Natural killer cell (primary cell): ENCODE results near the gene MSI2. TPM values are rescaled to one million over a fixed set of nuclear protein-coding genes. Genes with fewer than 3 reads are reported as not detected.

Experiments
- ATAC-seq, 3 donors: fragments of 150-1000 bp in 2 of 3; fragments of 200-7000 bp in 1 of 3; cut with Tn5 transposase; 1 replicate in 1 of 3; 2 replicates in 2 of 3; pipeline ENCODE4 v1.10.0; 2021; ENCODE audit warnings: mild to moderate bottlenecking in 2 of 3, moderate library complexity in 2 of 3
- DNase-seq, 2 donors: peaks; one replicate each; pipeline versions ENCODE4 v3.0.0 to v3.0.0-alpha.2; 2013 to 2021; ENCODE audit warnings: mixed read lengths in 1 of 2
- H3K27ac ChIP-seq: one replicate; pipeline ENCODE4 v1.5.1; 2013; ENCODE audit warnings: mild to moderate bottlenecking, low read length
- H3K27me3 ChIP-seq: one replicate; pipeline ENCODE4 v1.6.1; 2013; ENCODE audit warnings: low read length; ENCODE audit not compliant: control insufficient read depth, insufficient read depth
- H3K36me3 ChIP-seq: one replicate; pipeline ENCODE4 v1.6.1; 2013; ENCODE audit warnings: low read length; ENCODE audit not compliant: control insufficient read depth, insufficient read depth
- H3K4me1 ChIP-seq: one replicate; pipeline ENCODE4 v1.6.1; 2013; ENCODE audit warnings: low read length; ENCODE audit not compliant: control insufficient read depth, insufficient read depth
- H3K4me3 ChIP-seq: one replicate; pipeline ENCODE4 v1.5.1; 2013; ENCODE audit warnings: low read length
- H3K9me3 ChIP-seq: one replicate; pipeline ENCODE4 v1.6.1; 2013; ENCODE audit warnings: low read length; ENCODE audit not compliant: control insufficient read depth, insufficient read depth
- H3K27ac Mint-ChIP-seq, 2 donors: one replicate each; pipeline ENCODE4 v1.8.0; 2022; ENCODE audit warnings: mild to moderate bottlenecking in 2 of 2, mixed read lengths in 2 of 2, moderate library complexity in 1 of 2
- H3K27me3 Mint-ChIP-seq, 2 donors: one replicate each; pipeline ENCODE4 v1.8.0; 2022; ENCODE audit warnings: low read depth in 2 of 2, mixed read lengths in 2 of 2
- H3K36me3 Mint-ChIP-seq: one replicate; pipeline ENCODE4 v1.8.0; 2022; ENCODE audit warnings: mixed read lengths
- H3K4me1 Mint-ChIP-seq, 2 donors: one replicate each; pipeline ENCODE4 v1.8.0; 2022; ENCODE audit warnings: mixed read lengths in 2 of 2
- H3K4me3 Mint-ChIP-seq: one replicate; pipeline ENCODE4 v1.8.0; 2022; ENCODE audit warnings: mild to moderate bottlenecking, moderate library complexity, mixed read lengths
- H3K9me3 Mint-ChIP-seq, 2 donors: one replicate each; pipeline ENCODE4 v1.8.0; 2022; ENCODE audit warnings: mixed read lengths in 2 of 2
- WGBS: methylation state at CpG from one replicate; pipeline ENCODE4 v1.1.7; 2013; ENCODE audit warnings: missing lambda C conversion rate; ENCODE audit not compliant: insufficient coverage; 5-methylcytosine and 5-hydroxymethylcytosine counted together
- intact Hi-C: fragments of 100-400 bp; cut with micrococcal nuclease; formaldehyde crosslinking; loops from one replicate; pipeline ENCODE4 v1.14.2; 2022
- total RNA-seq, 4 donors: library from RNA; stranded (reverse); fragments of 120-200 nt in 1 of 4; gene quantifications; one replicate each; pipeline versions ENCODE4 v1.2.3 to v1.2.4, GENCODE V29; 2013 to 2022
- TF ChIP-seq, protein P1 (sequence below): fragments of 200-600 bp; IDR thresholded peaks from one replicate; pipeline ENCODE4 v1.8.0; 2022; ENCODE audit warnings: antibody characterized with exemption

Gene MSI2
- total RNA-seq, 3 donors from 2014 or later (not counting 1 experiment from before 2014, with no cell fraction given) = 95.5 to 145 (median 96.8) TPM

GRCh38 chr17:57504208-57504607 is 247.9 kb downstream of the MSI2 start:
- WGBS = 98% methylated on average over 8 of the region's 8 CpGs
- H3K4me1 Mint-ChIP-seq = peaks cover 5 to 30% of the 10 kb centered on the region in 2 donors
- Histone ChIP-seq H3K27me3 (no peaks in the 10 kb centered on the region), H3K4me1 (no peaks in the 10 kb centered on the region), H3K36me3 (no peaks in the 10 kb centered on the region), H3K4me3 (no peak overlapping the region), H3K27ac (no peak overlapping the region), H3K9me3 (no peaks in the 10 kb centered on the region)
- H3K27ac Mint-ChIP-seq = peak overlapping the region in 1 of 2 donors; percentile 15
- TF ChIP-seq, protein P1, sequence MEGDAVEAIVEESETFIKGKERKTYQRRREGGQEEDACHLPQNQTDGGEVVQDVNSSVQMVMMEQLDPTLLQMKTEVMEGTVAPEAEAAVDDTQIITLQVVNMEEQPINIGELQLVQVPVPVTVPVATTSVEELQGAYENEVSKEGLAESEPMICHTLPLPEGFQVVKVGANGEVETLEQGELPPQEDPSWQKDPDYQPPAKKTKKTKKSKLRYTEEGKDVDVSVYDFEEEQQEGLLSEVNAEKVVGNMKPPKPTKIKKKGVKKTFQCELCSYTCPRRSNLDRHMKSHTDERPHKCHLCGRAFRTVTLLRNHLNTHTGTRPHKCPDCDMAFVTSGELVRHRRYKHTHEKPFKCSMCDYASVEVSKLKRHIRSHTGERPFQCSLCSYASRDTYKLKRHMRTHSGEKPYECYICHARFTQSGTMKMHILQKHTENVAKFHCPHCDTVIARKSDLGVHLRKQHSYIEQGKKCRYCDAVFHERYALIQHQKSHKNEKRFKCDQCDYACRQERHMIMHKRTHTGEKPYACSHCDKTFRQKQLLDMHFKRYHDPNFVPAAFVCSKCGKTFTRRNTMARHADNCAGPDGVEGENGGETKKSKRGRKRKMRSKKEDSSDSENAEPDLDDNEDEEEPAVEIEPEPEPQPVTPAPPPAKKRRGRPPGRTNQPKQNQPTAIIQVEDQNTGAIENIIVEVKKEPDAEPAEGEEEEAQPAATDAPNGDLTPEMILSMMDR = no peak
- no peak for ATAC-seq
- intact Hi-C loops = no loop called here
- DNase-seq = no peak
- no peaks in the 10 kb centered on the region for H3K36me3 Mint-ChIP-seq
- no peak overlapping the region for H3K4me3 Mint-ChIP-seq
- H3K9me3 Mint-ChIP-seq = no peaks in the 10 kb centered on the region
- no peaks in the 10 kb centered on the region for H3K27me3 Mint-ChIP-seq

DNA sequence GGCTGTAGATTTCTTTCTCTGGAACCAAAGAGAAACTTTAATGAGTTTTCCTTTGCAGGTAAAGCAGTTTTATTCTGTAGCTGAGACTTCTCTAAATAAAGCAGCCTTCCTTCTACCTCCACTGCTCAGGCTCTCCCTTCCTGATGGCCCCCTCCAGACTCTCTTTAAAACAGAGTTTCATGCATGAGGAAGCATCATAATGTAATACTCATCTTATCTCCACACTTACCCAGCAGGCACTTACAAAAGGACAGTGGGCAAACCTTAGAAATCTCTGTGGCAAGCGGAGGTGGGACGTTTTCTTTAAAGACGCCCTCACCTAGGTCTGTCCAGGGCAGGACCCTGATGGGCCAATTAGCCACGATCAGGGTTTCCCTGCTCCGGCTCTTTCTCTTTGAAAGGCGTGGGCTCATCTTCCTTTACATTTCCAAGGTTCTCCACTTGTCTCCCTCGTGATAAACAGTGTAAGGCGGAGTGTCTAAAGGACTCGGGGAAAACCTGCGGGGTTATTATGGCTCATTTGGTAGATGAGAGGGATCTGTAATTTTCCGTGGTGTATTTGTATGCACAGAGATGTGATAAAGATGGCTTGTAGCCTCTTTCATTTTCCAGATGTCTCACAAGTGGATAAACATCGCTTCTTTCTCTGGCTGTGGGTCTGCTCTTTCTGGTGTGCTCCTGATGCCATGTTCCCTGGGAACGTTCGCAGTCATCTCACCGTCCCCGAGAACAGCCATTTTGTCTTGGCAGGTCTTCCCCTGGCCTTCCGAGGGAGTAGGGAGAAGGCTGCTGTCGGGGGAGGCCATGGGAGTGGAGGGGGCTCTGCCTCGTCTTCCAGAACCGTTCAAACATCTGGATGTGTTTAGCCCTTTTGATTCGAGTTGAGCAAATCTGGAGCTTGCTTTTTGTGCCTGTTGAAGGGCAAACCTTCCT is 249.8 kb downstream of the MSI2 start:
- Histone ChIP-seq H3K4me1 (no peaks in the 10 kb centered on the region), H3K27me3 (no peaks in the 10 kb centered on the region), H3K36me3 (no peaks in the 10 kb centered on the region), H3K4me3 (no peak overlapping the region), H3K27ac (no peak overlapping the region), H3K9me3 (no peaks in the 10 kb centered on the region)
- 86% methylated on average over 21 of the region's 21 CpGs for WGBS
- Mint-ChIP-seq H3K4me1 (peaks cover 5 to 18% of the 10 kb centered on the region in 2 donors), H3K27me3 (no peaks in the 10 kb centered on the region), H3K4me3 (no peak overlapping the region), H3K9me3 (no peaks in the 10 kb centered on the region), H3K27ac (no peak overlapping the region), H3K36me3 (no peaks in the 10 kb centered on the region)
- ATAC-seq (no peak), DNase-seq (no peak)
- intact Hi-C loops = no loop called here
- TF ChIP-seq, protein P1 = no peak

- H3K27ac ChIP-seq = no peak overlapping the region
- TF ChIP-seq, protein P1 = no peak
- H3K4me3 ChIP-seq = no peak overlapping the region
- Mint-ChIP-seq H3K4me3 (no peak overlapping the region), H3K4me1 (peaks cover 5 to 12% of the 10 kb centered on the region in 2 donors), H3K27me3 (no peaks in the 10 kb centered on the region), H3K36me3 (no peaks in the 10 kb centered on the region), H3K9me3 (no peaks in the 10 kb centered on the region), H3K27ac (no peak overlapping the region)
- intact Hi-C loops = no loop called here
- 55% methylated on average over 1 of the region's 1 CpG for WGBS
- ATAC-seq (no peak), DNase-seq (no peak)
- H3K9me3 ChIP-seq = no peaks in the 10 kb centered on the region
- H3K4me1 ChIP-seq = no peaks in the 10 kb centered on the region
- H3K36me3 ChIP-seq = no peaks in the 10 kb centered on the region
- H3K27me3 ChIP-seq = no peaks in the 10 kb centered on the region
Observed at GRCh38 chr17:57506774-57507127, 250.4 kb downstream of the MSI2 start.
